GM19035 (cell line): ENCODE data around the gene TRIM14.
"Not testable (repeated sequence)": the region's sequence is repeated elsewhere in the genome, so short reads cannot be mapped to it uniquely, and the experiment has no call there.

Experiments
- ATAC-seq: cut with Tn5 transposase; IDR thresholded peaks from one replicate; pipeline ENCODE4 v1.9.1; 2021; ENCODE audit not compliant: unreplicated experiment

The TRIM14 gene

GRCh38 chr9:98020476-98021145 is 98.4 kb downstream of the TRIM14 start:
- ATAC-seq = no peak

DNA sequence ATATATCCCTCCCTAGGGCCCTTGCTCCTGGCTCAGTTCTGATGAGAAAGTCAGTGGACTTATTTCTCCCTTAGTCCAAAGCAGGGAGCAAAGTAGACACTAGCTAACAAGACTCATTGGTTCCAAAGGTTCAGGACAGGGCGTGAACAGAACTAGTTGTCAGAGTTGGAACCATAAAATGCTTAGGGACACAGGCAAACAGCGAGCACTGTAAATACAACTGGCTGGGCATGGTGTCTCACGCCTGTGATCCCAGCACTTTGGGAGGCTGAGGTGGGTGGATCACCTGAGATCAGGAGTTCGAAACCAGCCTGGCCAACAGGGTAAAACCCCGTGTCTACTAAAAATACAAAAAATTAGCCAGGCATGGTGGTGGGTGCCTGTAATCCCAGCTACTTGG is 99.2 kb downstream of the TRIM14 start:
- not testable (repeated sequence) for ATAC-seq
